Measurements from ENCODE around the gene DAPK1. TPM values are rescaled to one million over a fixed set of nuclear protein-coding genes. Genes with fewer than 3 reads are reported as not detected.

The DAPK1 gene
- total and polyA plus RNA-seq, 7 donors: 0.66 to 8.4 (median 2.2) TPM

DNA sequence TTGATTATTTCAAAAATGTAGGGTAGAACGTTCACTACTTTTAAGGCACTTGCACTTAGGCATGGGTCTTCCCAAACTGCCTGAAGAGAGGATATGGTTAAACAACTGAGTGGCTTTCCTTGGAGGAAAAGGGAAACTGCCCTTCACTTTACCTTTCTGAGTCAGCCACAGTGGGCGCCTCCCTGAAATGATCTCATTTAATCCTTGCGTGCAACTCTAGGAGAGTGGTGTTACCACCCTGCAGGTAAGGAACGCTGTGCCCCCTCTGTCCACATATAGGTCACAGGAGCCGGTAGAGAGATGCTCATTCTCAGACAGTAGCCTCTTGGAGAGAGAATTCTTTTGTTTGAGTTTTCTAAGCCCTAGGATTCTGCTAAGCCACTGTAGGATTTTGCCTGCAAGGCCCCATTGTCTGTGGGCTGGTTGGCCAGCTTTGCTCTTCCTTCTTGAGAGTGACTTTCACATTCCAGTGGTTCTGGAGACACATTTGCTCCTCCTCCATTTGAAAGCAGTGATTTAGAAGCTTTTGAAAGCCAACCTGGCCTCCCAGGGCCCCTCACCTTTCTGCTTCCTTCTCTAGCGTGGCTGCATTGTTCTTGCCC lies 118.0 kb downstream of the DAPK1 start:
- DNase-seq: no peak
- ATAC-seq: no peak
- Histone ChIP-seq H3K36me3 (ENCODE audit: insufficient read depth in 1 of 2, low read depth in 1 of 2) (no peaks in the 10 kb centered on the region), H3K4me1 (no peaks in the 10 kb centered on the region), H3K27ac (no peak overlapping the region), H3K9me3 (no peaks in the 10 kb centered on the region), H3K27me3 (ENCODE audit: insufficient read depth in 3 of 3, low read length in 2 of 3) (no peaks in the 10 kb centered on the region), H3K4me3 (no peak overlapping the region)
- intact Hi-C loops (cut with DNase I): no loop called here
- TF ChIP-seq, protein P1, sequence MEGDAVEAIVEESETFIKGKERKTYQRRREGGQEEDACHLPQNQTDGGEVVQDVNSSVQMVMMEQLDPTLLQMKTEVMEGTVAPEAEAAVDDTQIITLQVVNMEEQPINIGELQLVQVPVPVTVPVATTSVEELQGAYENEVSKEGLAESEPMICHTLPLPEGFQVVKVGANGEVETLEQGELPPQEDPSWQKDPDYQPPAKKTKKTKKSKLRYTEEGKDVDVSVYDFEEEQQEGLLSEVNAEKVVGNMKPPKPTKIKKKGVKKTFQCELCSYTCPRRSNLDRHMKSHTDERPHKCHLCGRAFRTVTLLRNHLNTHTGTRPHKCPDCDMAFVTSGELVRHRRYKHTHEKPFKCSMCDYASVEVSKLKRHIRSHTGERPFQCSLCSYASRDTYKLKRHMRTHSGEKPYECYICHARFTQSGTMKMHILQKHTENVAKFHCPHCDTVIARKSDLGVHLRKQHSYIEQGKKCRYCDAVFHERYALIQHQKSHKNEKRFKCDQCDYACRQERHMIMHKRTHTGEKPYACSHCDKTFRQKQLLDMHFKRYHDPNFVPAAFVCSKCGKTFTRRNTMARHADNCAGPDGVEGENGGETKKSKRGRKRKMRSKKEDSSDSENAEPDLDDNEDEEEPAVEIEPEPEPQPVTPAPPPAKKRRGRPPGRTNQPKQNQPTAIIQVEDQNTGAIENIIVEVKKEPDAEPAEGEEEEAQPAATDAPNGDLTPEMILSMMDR (IDR thresholded peaks at IDR 0.05): no peak
- 93 to 99% (median 95%) methylated on average over 6 of the region's 6 CpGs for WGBS, 3 donors

GRCh38 chr9:87618226-87618625 lies 120.6 kb downstream of the DAPK1 start:
- TF ChIP-seq, protein P1 (IDR thresholded peaks at IDR 0.05): no peak
- no peak for DNase-seq
- no peak for ATAC-seq
- H3K9me3 ChIP-seq: no peaks in the 10 kb centered on the region
- no peaks in the 10 kb centered on the region for H3K36me3 ChIP-seq (ENCODE audit: insufficient read depth in 1 of 2, low read depth in 1 of 2)
- intact Hi-C loops (cut with DNase I): no loop called here
- H3K4me1 ChIP-seq: no peaks in the 10 kb centered on the region
- 81 to 87% (median 84%) methylated on average over 2 of the region's 2 CpGs for WGBS, 3 donors
- no peak overlapping the region for H3K27ac ChIP-seq
- no peaks in the 10 kb centered on the region for H3K27me3 ChIP-seq (ENCODE audit: insufficient read depth in 3 of 3, low read length in 2 of 3)
- no peak overlapping the region for H3K4me3 ChIP-seq

GRCh38 chr9:87618931-87619330 lies 121.3 kb downstream of the DAPK1 start:
- ATAC-seq: no peak
- TF ChIP-seq, protein P1 (IDR thresholded peaks at IDR 0.05): no peak
- Histone ChIP-seq H3K36me3 (ENCODE audit: insufficient read depth in 1 of 2, low read depth in 1 of 2) (no peaks in the 10 kb centered on the region), H3K4me3 (no peak overlapping the region), H3K9me3 (no peaks in the 10 kb centered on the region), H3K27ac (no peak overlapping the region), H3K27me3 (ENCODE audit: insufficient read depth in 3 of 3, low read length in 2 of 3) (no peaks in the 10 kb centered on the region), H3K4me1 (no peaks in the 10 kb centered on the region)
- DNase-seq: no peak
- WGBS, 3 donors: 80 to 91% (median 85%) methylated on average over 3 of the region's 3 CpGs
- intact Hi-C loops (cut with DNase I): no loop called here

GRCh38 chr9:87619346-87619745 lies 121.7 kb downstream of the DAPK1 start:
- ATAC-seq: no peak
- WGBS, 3 donors: 86 to 97% (median 97%) methylated on average over 8 of the region's 8 CpGs
- no peak overlapping the region for H3K4me3 ChIP-seq

More at GRCh38 chr9:87619346-87619745, 121.7 kb downstream of the DAPK1 start:
- TF ChIP-seq, protein P1 (IDR thresholded peaks at IDR 0.05): no peak
- H3K4me1 ChIP-seq: no peaks in the 10 kb centered on the region
- H3K36me3 ChIP-seq (ENCODE audit: insufficient read depth in 1 of 2, low read depth in 1 of 2): no peaks in the 10 kb centered on the region
- no peaks in the 10 kb centered on the region for H3K27me3 ChIP-seq (ENCODE audit: insufficient read depth in 3 of 3, low read length in 2 of 3)
- no peak for DNase-seq
- no peaks in the 10 kb centered on the region for H3K9me3 ChIP-seq
- intact Hi-C loops (cut with DNase I): no loop called here
- no peak overlapping the region for H3K27ac ChIP-seq
